Gastrocnemius medialis (tissue), 4 donors: ENCODE data around the gene PSMC3.

Experiments
- POLR2A ChIP-seq, 2 donors: fragments of 450-650 bp; IDR thresholded peaks; one replicate each; pipeline ENCODE4 v1.6.1; 2017; ENCODE audit warnings: antibody characterized with exemption in 2 of 2, mild to moderate bottlenecking in 2 of 2, moderate library complexity in 2 of 2
- TF ChIP-seq, protein P1 (sequence below), 5 experiments: fragments of 450-650 bp in 3 of 5; fragments of 200-600 bp in 2 of 5; sonication (generic) in 2 of 5; IDR thresholded peaks in 4 of 5; conservative IDR thresholded peaks in 1 of 5; 1 replicate in 4 of 5; 2 replicates in 1 of 5; pipeline ENCODE4 v1.5.1; 2016 to 2019; ENCODE audit warnings: antibody characterized with exemption in 5 of 5, mild to moderate bottlenecking in 3 of 5, moderate library complexity in 3 of 5

- TF ChIP-seq, protein P1, sequence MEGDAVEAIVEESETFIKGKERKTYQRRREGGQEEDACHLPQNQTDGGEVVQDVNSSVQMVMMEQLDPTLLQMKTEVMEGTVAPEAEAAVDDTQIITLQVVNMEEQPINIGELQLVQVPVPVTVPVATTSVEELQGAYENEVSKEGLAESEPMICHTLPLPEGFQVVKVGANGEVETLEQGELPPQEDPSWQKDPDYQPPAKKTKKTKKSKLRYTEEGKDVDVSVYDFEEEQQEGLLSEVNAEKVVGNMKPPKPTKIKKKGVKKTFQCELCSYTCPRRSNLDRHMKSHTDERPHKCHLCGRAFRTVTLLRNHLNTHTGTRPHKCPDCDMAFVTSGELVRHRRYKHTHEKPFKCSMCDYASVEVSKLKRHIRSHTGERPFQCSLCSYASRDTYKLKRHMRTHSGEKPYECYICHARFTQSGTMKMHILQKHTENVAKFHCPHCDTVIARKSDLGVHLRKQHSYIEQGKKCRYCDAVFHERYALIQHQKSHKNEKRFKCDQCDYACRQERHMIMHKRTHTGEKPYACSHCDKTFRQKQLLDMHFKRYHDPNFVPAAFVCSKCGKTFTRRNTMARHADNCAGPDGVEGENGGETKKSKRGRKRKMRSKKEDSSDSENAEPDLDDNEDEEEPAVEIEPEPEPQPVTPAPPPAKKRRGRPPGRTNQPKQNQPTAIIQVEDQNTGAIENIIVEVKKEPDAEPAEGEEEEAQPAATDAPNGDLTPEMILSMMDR (IDR thresholded peaks at IDR 0.05 in 4 of 5, conservative IDR thresholded peaks at IDR 0.05 in 1 of 5) = no peak
- no peak for TF ChIP-seq POLR2A (IDR thresholded peaks at IDR 0.05)
Measured at GRCh38 chr11:47451436-47451835, 25.2 kb upstream of the PSMC3 start.
